T-cell (primary cell): ENCODE results near the gene ACOT11. TPM values are rescaled to one million over a fixed set of nuclear protein-coding genes. Genes with fewer than 3 reads are reported as not detected.

Source experiments
- ATAC-seq, 4 experiments: fragments of 200-7000 bp in 3 of 4; fragments of 150-1000 bp in 1 of 4; cut with Tn5 transposase; replicated peaks in 1 of 4; 1 replicate in 3 of 4; 2 replicates in 1 of 4; pipeline ENCODE4 v1.10.0; 2021; ENCODE audit warnings: moderate library complexity in 3 of 4, mild to moderate bottlenecking in 2 of 4, moderate number of reproducible peaks in 1 of 4
- CTCF ChIA-PET, 2 donors: fragments of 300-600 bp; sonication (Branson Sonifier 250); formaldehyde crosslinking; loops; one replicate each; lab custom pipeline; 2022; ENCODE audit warnings: antibody characterized with exemption in 2 of 2; lab: Charles Lee
- POLR2A ChIA-PET, 2 donors: fragments of 300-600 bp; sonication (Branson Sonifier 250); formaldehyde crosslinking; loops; one replicate each; lab custom pipeline; 2022; ENCODE audit warnings: antibody characterized with exemption in 2 of 2; lab: Charles Lee
- DNase-seq, 35 experiments: peaks; one replicate each; pipeline versions ENCODE4 v3.0.0 to v3.0.0-alpha.2; 2013 to 2023
- H3K27ac ChIP-seq: one replicate; pipeline ENCODE4 v1.5.1; 2013; ENCODE audit warnings: low read length
- H3K27me3 ChIP-seq, 2 experiments: replicated peaks in 1 of 2; 1 replicate in 1 of 2; 2 replicates in 1 of 2; pipeline versions ENCODE4 v1.6.1 to v1.7.0; 2013; ENCODE audit warnings: low read length in 1 of 2, mixed read lengths in 1 of 2; ENCODE audit not compliant: control insufficient read depth in 2 of 2, insufficient read depth in 2 of 2; ENCODE audit errors: extremely low read depth in 1 of 2
- H3K36me3 ChIP-seq, 2 donors: 1 replicate in 1 of 2; 2 replicates in 1 of 2; pipeline versions ENCODE4 v1.6.1 to v1.7.0; 2013; ENCODE audit warnings: low read length in 1 of 2; ENCODE audit not compliant: control insufficient read depth in 2 of 2, insufficient read depth in 1 of 2; ENCODE audit errors: extremely low read depth in 1 of 2
- H3K4me1 ChIP-seq, 2 experiments: 1 replicate in 1 of 2; 2 replicates in 1 of 2; pipeline versions ENCODE4 v1.6.1 to v1.7.0; 2013; ENCODE audit warnings: low read length in 2 of 2, mixed read lengths in 1 of 2; ENCODE audit not compliant: insufficient read depth in 2 of 2, control insufficient read depth in 1 of 2; ENCODE audit errors: extremely low read depth in 1 of 2
- H3K4me3 ChIP-seq, 2 donors: 1 replicate in 1 of 2; 2 replicates in 1 of 2; pipeline versions ENCODE4 v1.5.1 to v1.7.0; 2013; ENCODE audit warnings: mild to moderate bottlenecking in 2 of 2, low read length in 1 of 2, moderate library complexity in 1 of 2; ENCODE audit not compliant: control insufficient read depth in 1 of 2; ENCODE audit errors: extremely low read depth in 1 of 2
- H3K9me3 ChIP-seq: 2 replicates; pipeline ENCODE4 v1.7.0; 2013
- H3K27ac Mint-ChIP-seq, 2 donors: one replicate each; pipeline ENCODE4 v1.8.0; 2020 to 2021; ENCODE audit warnings: mild to moderate bottlenecking in 2 of 2, mixed read lengths in 2 of 2
- H3K27me3 Mint-ChIP-seq, 2 donors: one replicate each; pipeline ENCODE4 v1.8.0; 2021 to 2022; ENCODE audit warnings: mixed read lengths in 2 of 2
- H3K36me3 Mint-ChIP-seq: one replicate; pipeline ENCODE4 v1.8.0; 2021; ENCODE audit warnings: mixed read lengths
- H3K4me1 Mint-ChIP-seq, 3 donors: one replicate each; pipeline ENCODE4 v1.8.0; 2020 to 2022; ENCODE audit warnings: mixed read lengths in 3 of 3, mild to moderate bottlenecking in 1 of 3
- H3K4me3 Mint-ChIP-seq, 3 donors: one replicate each; pipeline ENCODE4 v1.8.0; 2020 to 2022; ENCODE audit warnings: mild to moderate bottlenecking in 3 of 3, mixed read lengths in 3 of 3, moderate library complexity in 3 of 3
- H3K9me3 Mint-ChIP-seq, 3 donors: one replicate each; pipeline ENCODE4 v1.8.0; 2020 to 2022; ENCODE audit warnings: mixed read lengths in 3 of 3
- WGBS: methylation state at CpG from one replicate; pipeline ENCODE4 v1.1.5; 2013; ENCODE audit warnings: missing lambda C conversion rate; ENCODE audit not compliant: insufficient coverage; 5-methylcytosine and 5-hydroxymethylcytosine counted together
- total RNA-seq, 35 experiments: library from RNA in 6 of 35; stranded (reverse) in 6 of 35; fragments of 120-200 nt in 1 of 35; gene quantifications; one replicate each; pipeline versions ENCODE4 v1.2.1 to v1.2.4 and lab custom pipeline; 2013 to 2026

Gene ACOT11
- total RNA-seq, 5 donors from 2014 or later (not counting 1 experiment from before 2014, with no cell fraction given): 0.60 to 1.4 (median 0.93) TPM

GRCh38 chr1:54542120-54542961 is 5.7 kb upstream of the ACOT11 start:
- peak overlapping the region; percentile 71 to 80 (median 79) for H3K4me3 Mint-ChIP-seq
- H3K36me3 Mint-ChIP-seq: no peaks in the 10 kb centered on the region
- H3K4me1 Mint-ChIP-seq: peaks cover 14 to 20% (median 18%) of the 10 kb centered on the region in 3 donors
- POLR2A ChIA-PET: no interaction called here
- CTCF ChIA-PET: no interaction called here
- 1% methylated on average over 59 of the region's 61 CpGs for WGBS
- Histone ChIP-seq H3K36me3 (no peaks in the 10 kb centered on the region), H3K27me3 (peaks cover 0 to 14% of the 10 kb centered on the region in 2 experiments), H3K9me3 (no peaks in the 10 kb centered on the region), H3K27ac (no peak overlapping the region), H3K4me3 (peak overlapping the region; percentile 58 to 77), H3K4me1 (peaks cover 6 to 15% of the 10 kb centered on the region in 2 experiments)
- peaks cover 1 to 2% of the 10 kb centered on the region in 2 donors for H3K27me3 Mint-ChIP-seq
- H3K9me3 Mint-ChIP-seq: no peaks in the 10 kb centered on the region
- peak; percentile 85 to 94 (median 88) for ATAC-seq
- no peak overlapping the region for H3K27ac Mint-ChIP-seq
- peak; percentile 13 to 66 (median 35) for DNase-seq

- POLR2A ChIA-PET: no interaction called here
- peaks cover 14 to 20% (median 18%) of the 10 kb centered on the region in 3 donors for H3K4me1 Mint-ChIP-seq
- Histone ChIP-seq H3K27ac (no peak overlapping the region), H3K27me3 (peaks cover 0 to 14% of the 10 kb centered on the region in 2 experiments), H3K4me3 (peak overlapping the region; percentile 58 to 77), H3K36me3 (no peaks in the 10 kb centered on the region), H3K4me1 (peaks cover 6 to 15% of the 10 kb centered on the region in 2 experiments), H3K9me3 (no peaks in the 10 kb centered on the region)
- no peaks in the 10 kb centered on the region for H3K36me3 Mint-ChIP-seq
- CTCF ChIA-PET: no interaction called here
- H3K27me3 Mint-ChIP-seq: peaks cover 0 to 1% of the 10 kb centered on the region in 2 donors
- DNase-seq: no peak
- WGBS: 65% methylated on average over 7 of the region's 12 CpGs
- ATAC-seq: no peak
- no peaks in the 10 kb centered on the region for H3K9me3 Mint-ChIP-seq
- H3K4me3 Mint-ChIP-seq: peak overlapping the region; percentile 71 to 80 (median 79)
- H3K27ac Mint-ChIP-seq: peak overlapping the region; percentile 17 to 44
Measured at GRCh38 chr1:54542962-54543539, 5.0 kb upstream of the ACOT11 start.

- DNase-seq (no peak), ATAC-seq (no peak)
- Mint-ChIP-seq H3K27me3 (peaks cover 0 to 1% of the 10 kb centered on the region in 2 donors), H3K9me3 (no peaks in the 10 kb centered on the region), H3K27ac (no peak overlapping the region), H3K36me3 (no peaks in the 10 kb centered on the region), H3K4me3 (peak overlapping the region in 1 of 3 donors; percentile 80), H3K4me1 (peaks cover 14 to 20% (median 18%) of the 10 kb centered on the region in 3 donors)
- Histone ChIP-seq H3K4me1 (peaks cover 6 to 15% of the 10 kb centered on the region in 2 experiments), H3K27ac (no peak overlapping the region), H3K36me3 (no peaks in the 10 kb centered on the region), H3K27me3 (peaks cover 0 to 11% of the 10 kb centered on the region in 2 experiments), H3K4me3 (no peak overlapping the region), H3K9me3 (no peaks in the 10 kb centered on the region)
- 98% methylated on average over 9 of the region's 13 CpGs for WGBS
- CTCF ChIA-PET: no interaction called here
- POLR2A ChIA-PET: no interaction called here
Measured at GRCh38 chr1:54543729-54544496, 4.1 kb upstream of the ACOT11 start.

GRCh38 chr1:54545916-54546635 is 2.0 kb upstream of the ACOT11 start:
- Mint-ChIP-seq H3K9me3 (no peaks in the 10 kb centered on the region), H3K4me3 (no peak overlapping the region), H3K36me3 (no peaks in the 10 kb centered on the region), H3K27ac (no peak overlapping the region), H3K4me1 (peaks cover 14 to 18% (median 14%) of the 10 kb centered on the region in 3 donors), H3K27me3 (peaks cover 0 to 1% of the 10 kb centered on the region in 2 donors)
- peaks cover 0 to 9% of the 10 kb centered on the region in 2 experiments for H3K27me3 ChIP-seq
- ChIA-PET POLR2A (interaction anchor here in 1 of 2 donors (0.6 kb wide), 1 partner anchor 9 kb away, joined by 4 read pairs; no protein-coding TSS in a partner anchor), CTCF (interaction anchor here in 1 of 2 donors (0.6 kb wide), 1 partner anchor 665 kb away, joined by 4 read pairs; no protein-coding TSS in a partner anchor)
- H3K36me3 ChIP-seq: no peaks in the 10 kb centered on the region
- DNase-seq (no peak), ATAC-seq (no peak)
- WGBS: 82% methylated on average over 7 of the region's 11 CpGs
- H3K4me3 ChIP-seq: no peak overlapping the region
- H3K4me1 ChIP-seq: peaks cover 6 to 15% of the 10 kb centered on the region in 2 experiments
- no peaks in the 10 kb centered on the region for H3K9me3 ChIP-seq
- no peak overlapping the region for H3K27ac ChIP-seq

GRCh38 chr1:54546651-54547401 is 1.2 kb upstream of the ACOT11 start:
- H3K36me3 ChIP-seq: no peaks in the 10 kb centered on the region
- no peaks in the 10 kb centered on the region for H3K9me3 Mint-ChIP-seq
- peaks cover 0 to 1% of the 10 kb centered on the region in 2 donors for H3K27me3 Mint-ChIP-seq
- no peaks in the 10 kb centered on the region for H3K36me3 Mint-ChIP-seq
- no peak overlapping the region for H3K27ac Mint-ChIP-seq
- no peaks in the 10 kb centered on the region for H3K9me3 ChIP-seq
- no peak overlapping the region for H3K4me3 ChIP-seq
- CTCF ChIA-PET: no interaction called here
- POLR2A ChIA-PET: no interaction called here
- H3K27me3 ChIP-seq: peaks cover 0 to 9% of the 10 kb centered on the region in 2 experiments
- peaks cover 3 to 9% of the 10 kb centered on the region in 2 experiments for H3K4me1 ChIP-seq
- DNase-seq (no peak), ATAC-seq (no peak)
- WGBS: 67% methylated on average over 7 of the region's 10 CpGs
- H3K4me3 Mint-ChIP-seq: no peak overlapping the region
- H3K27ac ChIP-seq: no peak overlapping the region
- peaks cover 8 to 12% (median 9%) of the 10 kb centered on the region in 3 donors for H3K4me1 Mint-ChIP-seq
